IMR-90 (cell line): ENCODE measurements around the gene CAMKMT. TPM values are rescaled to one million over a fixed set of nuclear protein-coding genes. Genes with fewer than 3 reads are reported as not detected.

Experiments used
- ATAC-seq: fragments of 200-7000 bp; cut with Tn5 transposase; 2 replicates; pipeline ENCODE4 v1.9.1; 2020; ENCODE audit warnings: low read depth, mild to moderate bottlenecking, moderate library complexity
- BruUV-seq: library from RNA; stranded (reverse); fragments of 400-500 nt; replicated peaks from 2 replicates; lab custom pipeline; 2021; lab: Mats Ljungman, UMichigan
- CTCF ChIA-PET: fragments of 300-600 bp; formaldehyde crosslinking; extraction: SDS; loops from one replicate; lab custom pipeline; 2021; ENCODE audit warnings: antibody characterized with exemption; lab: Yijun Ruan, JAX
- POLR2A ChIA-PET: fragments of 300-600 bp; sonication (Branson Sonifier 250); formaldehyde crosslinking; loops from one replicate; lab custom pipeline; 2022; ENCODE audit warnings: antibody characterized with exemption; ENCODE audit not compliant: unreplicated experiment; lab: Charles Lee
- DNase-seq: peaks from one replicate; pipeline ENCODE4 v3.0.0; 2013
- H2AFZ ChIP-seq: replicated peaks from 2 replicates; pipeline ENCODE3; 2013; ENCODE audit warnings: low read length, mild to moderate bottlenecking; ENCODE audit not compliant: poor library complexity
- H2AK5ac ChIP-seq: 2 replicates; pipeline ENCODE4 v1.6.1; 2013; ENCODE audit warnings: low read depth, low read length, inconsistent platforms
- H2AK9ac ChIP-seq: replicated peaks from 2 replicates; pipeline ENCODE3; 2013; ENCODE audit warnings: mild to moderate bottlenecking, low read depth, low read length, moderate library complexity; ENCODE audit not compliant: poor library complexity
- H2BK120ac ChIP-seq: 2 replicates; pipeline ENCODE4 v1.6.1; 2013; ENCODE audit warnings: low read depth, low read length, inconsistent platforms
- H2BK15ac ChIP-seq: 3 replicates; pipeline ENCODE4 v1.6.1; 2013; ENCODE audit warnings: low read depth, low read length, inconsistent platforms
- H2BK20ac ChIP-seq: 2 replicates; pipeline ENCODE4 v1.6.1; 2013; ENCODE audit warnings: low read depth, mild to moderate bottlenecking, inconsistent platforms, low read length, moderate library complexity
- H2BK5ac ChIP-seq: 2 replicates; pipeline ENCODE4 v1.6.1; 2013; ENCODE audit warnings: mild to moderate bottlenecking, low read depth, low read length, inconsistent platforms; ENCODE audit not compliant: poor library complexity, severe bottlenecking
- H3K14ac ChIP-seq: replicated peaks from 2 replicates; pipeline ENCODE4 v1.6.1; 2013; ENCODE audit warnings: low read depth, low read length, inconsistent platforms
- H3K18ac ChIP-seq: 2 replicates; pipeline ENCODE4 v1.6.1; 2013; ENCODE audit warnings: low read depth, low read length, control low read depth
- H3K23ac ChIP-seq: 2 replicates; pipeline ENCODE4 v1.6.1; 2013; ENCODE audit warnings: low read depth, low read length, inconsistent platforms
- H3K27ac ChIP-seq: 2 replicates; pipeline ENCODE4 v1.5.1; 2013; ENCODE audit warnings: mild to moderate bottlenecking, control low read depth, low read length; ENCODE audit not compliant: insufficient read depth
- H3K27me3 ChIP-seq: 2 replicates; pipeline ENCODE4 v1.6.1; 2013; ENCODE audit warnings: low read length; ENCODE audit not compliant: control insufficient read depth, insufficient read depth
- H3K36me3 ChIP-seq: 2 replicates; pipeline ENCODE4 v1.6.1; 2013; ENCODE audit warnings: low read length, mixed read lengths; ENCODE audit not compliant: control insufficient read depth, insufficient read depth
- H3K4ac ChIP-seq: 2 replicates; pipeline ENCODE4 v1.6.1; 2013; ENCODE audit warnings: low read depth, low read length, inconsistent platforms
- H3K4me1 ChIP-seq: 2 replicates; pipeline ENCODE4 v1.6.1; 2013; ENCODE audit warnings: low read length, mixed read lengths; ENCODE audit not compliant: control insufficient read depth, insufficient read depth
- H3K4me2 ChIP-seq: 2 replicates; pipeline ENCODE4 v1.6.1; 2013; ENCODE audit warnings: low read depth, mild to moderate bottlenecking, control low read depth, low read length, moderate library complexity
- H3K4me3 ChIP-seq: 2 replicates; pipeline ENCODE4 v1.5.1; 2013; ENCODE audit warnings: low read depth, mild to moderate bottlenecking, control low read depth, low read length, moderate library complexity; ENCODE audit not compliant: insufficient read depth
- H3K56ac ChIP-seq: 2 replicates; pipeline ENCODE4 v1.6.1; 2013; ENCODE audit warnings: low read length, inconsistent platforms; ENCODE audit not compliant: insufficient read depth; ENCODE audit errors: extremely low read depth
- H3K79me1 ChIP-seq, 2 experiments: 2 replicates each; pipeline ENCODE4 v1.6.1; 2013; ENCODE audit warnings: low read length in 2 of 2, inconsistent platforms in 1 of 2, low read depth in 1 of 2
- H3K9ac ChIP-seq: 2 replicates; pipeline ENCODE4 v1.6.1; 2013; ENCODE audit warnings: low read depth, low read length, control low read depth
- H3K9me1 ChIP-seq: 2 replicates; pipeline ENCODE4 v1.6.1; 2013; ENCODE audit warnings: low read length, inconsistent platforms; ENCODE audit not compliant: insufficient read depth
- H3K9me3 ChIP-seq: 2 replicates; pipeline ENCODE4 v1.6.1; 2013; ENCODE audit warnings: low read length; ENCODE audit not compliant: control insufficient read depth, insufficient read depth
- H4K20me1 ChIP-seq: 2 replicates; pipeline ENCODE4 v1.6.1; 2013; ENCODE audit warnings: low read length, inconsistent platforms; ENCODE audit not compliant: insufficient read depth
- H4K5ac ChIP-seq: 2 replicates; pipeline ENCODE4 v1.6.1; 2013; ENCODE audit warnings: mild to moderate bottlenecking, low read depth, low read length, control low read depth
- H4K8ac ChIP-seq, 2 experiments: 2 replicates each; pipeline ENCODE4 v1.6.1; 2013; ENCODE audit warnings: low read depth in 2 of 2, low read length in 2 of 2, control low read depth in 1 of 2, inconsistent platforms in 1 of 2
- H4K91ac ChIP-seq: 2 replicates; pipeline ENCODE4 v1.6.1; 2013; ENCODE audit warnings: low read depth, low read length, inconsistent platforms; ENCODE audit not compliant: insufficient read depth
- BHLHE40 ChIP-seq: fragments of 150-350 bp; IDR thresholded peaks from 2 replicates; pipeline ENCODE4 v1.6.1; 2016; ENCODE audit warnings: mild to moderate bottlenecking, low read depth, low read length
- CEBPB ChIP-seq: IDR thresholded peaks from 2 replicates; pipeline ENCODE4 v1.6.1; 2012; ENCODE audit warnings: low read depth, low read length, improper control_type of control experiment
- CHD1 ChIP-seq: IDR thresholded peaks from 2 replicates; pipeline ENCODE4 v1.6.1; 2012; ENCODE audit warnings: low read depth, low read length, improper control_type of control experiment
- FOS ChIP-seq: fragments of 150-350 bp; IDR thresholded peaks from 2 replicates; pipeline ENCODE4 v1.6.1; 2016; ENCODE audit warnings: low read depth, low read length
- MAFK ChIP-seq: IDR thresholded peaks from 2 replicates; pipeline ENCODE4 v1.6.1; 2012; ENCODE audit warnings: low read depth, low read length, improper control_type of control experiment
- MAZ ChIP-seq: IDR thresholded peaks from 2 replicates; pipeline ENCODE4 v1.6.1; 2012; ENCODE audit warnings: low read depth, mild to moderate bottlenecking, low read length, improper control_type of control experiment, moderate library complexity, borderline replicate concordance
- MXI1 ChIP-seq: IDR thresholded peaks from 2 replicates; pipeline ENCODE4 v1.6.1; 2012; ENCODE audit warnings: low read depth, mild to moderate bottlenecking, low read length, moderate library complexity, borderline replicate concordance
- NFE2L2 ChIP-seq: fragments of 150-350 bp; IDR thresholded peaks from 2 replicates; pipeline ENCODE4 v1.6.1; 2016; ENCODE audit warnings: low read depth, mild to moderate bottlenecking, low read length
- POLR2A ChIP-seq: IDR thresholded peaks from 2 replicates; pipeline ENCODE4 v1.6.1; 2012; ENCODE audit warnings: mild to moderate bottlenecking, low read depth, low read length
- RAD21 ChIP-seq: IDR thresholded peaks from 2 replicates; pipeline ENCODE4 v1.6.1; 2012; ENCODE audit warnings: low read length, improper control_type of control experiment
- RCOR1 ChIP-seq: IDR thresholded peaks from 2 replicates; pipeline ENCODE4 v1.6.1; 2012; ENCODE audit warnings: mild to moderate bottlenecking, low read length, improper control_type of control experiment; ENCODE audit not compliant: insufficient replicate concordance
- SMC3 ChIP-seq: fragments of 150-350 bp; IDR thresholded peaks from 2 replicates; pipeline ENCODE4 v1.6.1; 2016; ENCODE audit warnings: low read depth, mild to moderate bottlenecking, antibody characterized with exemption, low read length, moderate library complexity
- WGBS, 2 experiments: methylation state at CpG; one replicate each; pipeline versions ENCODE4 v1.1.5 to v1.1.7; 2013; ENCODE audit warnings: missing lambda C conversion rate in 2 of 2; ENCODE audit not compliant: insufficient read length in 1 of 2; ENCODE audit errors: extremely low coverage in 2 of 2; 5-methylcytosine and 5-hydroxymethylcytosine counted together
- dilution Hi-C: fragments of 300-500 bp; cut with HindIII; formaldehyde crosslinking; loops from one replicate; pipeline ENCODE4 v1.14.3; 2018; ENCODE audit warnings: low sequenced_read_pairs; ENCODE audit not compliant: unreplicated experiment
- in situ Hi-C: fragments of 300-500 bp; cut with MboI; formaldehyde crosslinking; loops from 3 replicates; pipeline ENCODE4 v1.14.3; 2019; ENCODE audit warnings: low sequenced_read_pairs, inconsistent platforms, mixed read lengths
- intact Hi-C: fragments of 100-400 bp; cut with micrococcal nuclease; formaldehyde crosslinking; loops from 2 replicates; pipeline ENCODE4 v1.10.0; 2022
- polyA plus RNA-seq, 3 experiments: library from polyadenylated mRNA; depleted of rRNA; stranded (reverse); fragments of >200 nt; gene quantifications; 2 replicates each; pipeline ENCODE4 v1.2.3, GENCODE V29; 2012; ENCODE audit warnings: low replicate concordance in 1 of 3
- total RNA-seq: library from RNA; depleted of rRNA; stranded (reverse); fragments of >200 nt; gene quantifications from 2 replicates; pipeline ENCODE4 v1.2.3, GENCODE V29; 2012
- TF ChIP-seq, protein P1 (sequence below): conservative IDR thresholded peaks from 2 replicates; pipeline ENCODE4 v1.5.1; 2012; ENCODE audit warnings: mild to moderate bottlenecking, low read depth, low read length, improper control_type of control experiment
- TF ChIP-seq, protein P2 (sequence below): fragments of 150-350 bp; IDR thresholded peaks from 2 replicates; pipeline ENCODE4 v1.6.1; 2017; ENCODE audit warnings: mild to moderate bottlenecking, antibody characterized with exemption, low read length, low read depth
- TF ChIP-seq, protein P3 (sequence below): fragments of 150-350 bp; IDR thresholded peaks from 2 replicates; pipeline ENCODE4 v1.6.1; 2016; ENCODE audit warnings: low read depth, mild to moderate bottlenecking, low read length, moderate library complexity, borderline replicate concordance

CAMKMT gene
- total and polyA plus RNA-seq, 2 of the 4 experiments (the other 2 are of a cell fraction), result 4.4 to 6.8 TPM

DNA sequence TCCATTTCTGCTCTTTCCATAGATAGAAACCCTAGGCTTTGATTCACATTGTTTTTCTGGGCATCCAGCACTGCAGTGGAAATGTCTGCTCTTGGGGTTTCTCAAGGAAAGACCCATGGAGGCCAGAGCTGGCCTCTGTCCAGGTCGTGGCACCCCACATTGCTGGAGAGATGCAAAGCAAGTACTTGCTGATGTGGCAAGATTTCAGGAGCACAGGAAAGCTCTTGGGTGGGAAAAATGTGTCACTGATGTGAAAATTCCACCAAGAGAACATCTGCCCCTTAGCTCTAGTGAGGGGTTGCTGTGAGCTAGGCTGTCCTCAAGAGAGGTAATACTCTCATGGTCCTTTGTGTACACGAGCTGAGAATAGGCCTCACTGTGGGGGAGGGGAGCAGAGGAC is 423.7 kb downstream of the CAMKMT start:
- CTCF ChIA-PET, result no interaction called here

More for the DNA sequence above, 423.7 kb downstream of the CAMKMT start:
- H4K91ac ChIP-seq, result no peak overlapping the region
- H3K4ac ChIP-seq, result no peak overlapping the region
- H3K56ac ChIP-seq, result no peak overlapping the region
- no peak overlapping the region for H2AK5ac ChIP-seq
- in situ Hi-C loops (no loop called here), dilution Hi-C loops (no loop called here), intact Hi-C loops (no loop called here)
- TF ChIP-seq MAFK (no peak), FOS (no peak), SMC3 (no peak), POLR2A (no peak), CEBPB (no peak), NFE2L2 (no peak), CHD1 (no peak), MXI1 (no peak), MAZ (no peak), RAD21 (no peak), RCOR1 (no peak), BHLHE40 (no peak)
- TF ChIP-seq, protein P1, sequence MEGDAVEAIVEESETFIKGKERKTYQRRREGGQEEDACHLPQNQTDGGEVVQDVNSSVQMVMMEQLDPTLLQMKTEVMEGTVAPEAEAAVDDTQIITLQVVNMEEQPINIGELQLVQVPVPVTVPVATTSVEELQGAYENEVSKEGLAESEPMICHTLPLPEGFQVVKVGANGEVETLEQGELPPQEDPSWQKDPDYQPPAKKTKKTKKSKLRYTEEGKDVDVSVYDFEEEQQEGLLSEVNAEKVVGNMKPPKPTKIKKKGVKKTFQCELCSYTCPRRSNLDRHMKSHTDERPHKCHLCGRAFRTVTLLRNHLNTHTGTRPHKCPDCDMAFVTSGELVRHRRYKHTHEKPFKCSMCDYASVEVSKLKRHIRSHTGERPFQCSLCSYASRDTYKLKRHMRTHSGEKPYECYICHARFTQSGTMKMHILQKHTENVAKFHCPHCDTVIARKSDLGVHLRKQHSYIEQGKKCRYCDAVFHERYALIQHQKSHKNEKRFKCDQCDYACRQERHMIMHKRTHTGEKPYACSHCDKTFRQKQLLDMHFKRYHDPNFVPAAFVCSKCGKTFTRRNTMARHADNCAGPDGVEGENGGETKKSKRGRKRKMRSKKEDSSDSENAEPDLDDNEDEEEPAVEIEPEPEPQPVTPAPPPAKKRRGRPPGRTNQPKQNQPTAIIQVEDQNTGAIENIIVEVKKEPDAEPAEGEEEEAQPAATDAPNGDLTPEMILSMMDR, result no peak
- TF ChIP-seq, protein P2, sequence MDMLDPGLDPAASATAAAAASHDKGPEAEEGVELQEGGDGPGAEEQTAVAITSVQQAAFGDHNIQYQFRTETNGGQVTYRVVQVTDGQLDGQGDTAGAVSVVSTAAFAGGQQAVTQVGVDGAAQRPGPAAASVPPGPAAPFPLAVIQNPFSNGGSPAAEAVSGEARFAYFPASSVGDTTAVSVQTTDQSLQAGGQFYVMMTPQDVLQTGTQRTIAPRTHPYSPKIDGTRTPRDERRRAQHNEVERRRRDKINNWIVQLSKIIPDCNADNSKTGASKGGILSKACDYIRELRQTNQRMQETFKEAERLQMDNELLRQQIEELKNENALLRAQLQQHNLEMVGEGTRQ, result no peak
- TF ChIP-seq, protein P3, sequence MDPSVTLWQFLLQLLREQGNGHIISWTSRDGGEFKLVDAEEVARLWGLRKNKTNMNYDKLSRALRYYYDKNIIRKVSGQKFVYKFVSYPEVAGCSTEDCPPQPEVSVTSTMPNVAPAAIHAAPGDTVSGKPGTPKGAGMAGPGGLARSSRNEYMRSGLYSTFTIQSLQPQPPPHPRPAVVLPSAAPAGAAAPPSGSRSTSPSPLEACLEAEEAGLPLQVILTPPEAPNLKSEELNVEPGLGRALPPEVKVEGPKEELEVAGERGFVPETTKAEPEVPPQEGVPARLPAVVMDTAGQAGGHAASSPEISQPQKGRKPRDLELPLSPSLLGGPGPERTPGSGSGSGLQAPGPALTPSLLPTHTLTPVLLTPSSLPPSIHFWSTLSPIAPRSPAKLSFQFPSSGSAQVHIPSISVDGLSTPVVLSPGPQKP, result no peak
- no peak overlapping the region for H4K8ac ChIP-seq
- no peak overlapping the region for H3K27ac ChIP-seq
- no peaks in the 10 kb centered on the region for H3K79me1 ChIP-seq
- WGBS, 2 experiments, result no CpG with 5 or more reads among the region's 2 CpGs
- POLR2A ChIA-PET, result no interaction called here
- H3K9ac ChIP-seq, result no peak overlapping the region
- H2BK20ac ChIP-seq, result no peak overlapping the region
- ATAC-seq (no peak), DNase-seq (no peak)
- no peak overlapping the region for H3K14ac ChIP-seq
- no peaks in the 10 kb centered on the region for H3K4me1 ChIP-seq
- H2AFZ ChIP-seq, result no peak overlapping the region
- no peak overlapping the region for H2BK15ac ChIP-seq
- H3K27me3 ChIP-seq, result peaks cover 8% of the 10 kb centered on the region
- no peaks in the 10 kb centered on the region for H3K9me1 ChIP-seq
- no peak overlapping the region for H4K5ac ChIP-seq
- H2BK5ac ChIP-seq, result no peak overlapping the region
- no peak overlapping the region for H2BK120ac ChIP-seq
- no peak overlapping the region for H3K4me2 ChIP-seq
- no peaks in the 10 kb centered on the region for H3K36me3 ChIP-seq
- H3K9me3 ChIP-seq, result 0 out of 2 replicates have a peak, but pooled peaks cover under 1% of the 10 kb centered on the region
- no peak overlapping the region for H3K18ac ChIP-seq
- no peaks in the 10 kb centered on the region for H4K20me1 ChIP-seq
- no peak overlapping the region for H3K23ac ChIP-seq
- no peak overlapping the region for H2AK9ac ChIP-seq
- no peak overlapping the region for H3K4me3 ChIP-seq
- no TSS peak for BruUV-seq
